ENCODE data around the gene OR5H14.

OR5H14 gene

DNA sequence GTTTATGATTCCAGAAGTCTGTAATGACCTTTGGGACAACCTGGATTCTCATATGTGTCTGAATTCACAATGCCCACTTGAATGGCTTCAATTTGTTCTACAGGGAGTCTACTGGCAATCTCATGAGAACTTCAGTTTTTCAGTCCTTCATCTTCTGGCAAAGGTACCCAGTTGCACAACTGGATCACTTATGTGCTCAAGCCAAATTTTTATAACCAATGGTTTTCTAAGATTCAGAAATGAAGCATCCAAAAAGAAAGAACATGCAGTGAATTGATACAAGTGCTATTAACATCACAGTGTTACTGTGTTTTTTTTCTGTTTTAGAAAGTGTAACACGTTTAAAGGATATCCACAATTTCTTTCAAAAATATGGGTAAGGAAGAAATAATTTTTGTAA lies at the start of gene OR5H14:
Gene OR5H14, plus strand, starts transcription at position 301 of the 400 bp plus-strand sequence. CDS start 1,907 bp downstream, outside the sequence.
- Histone ChIP-seq H3F3A (ENCODE audit: insufficient read depth, low read length) (no peaks in the 10 kb centered on the region), H3K27ac (ENCODE audit: low read depth, low read length, poor library complexity, severe bottlenecking) (no peak within 1 kb of the TSS), H3K9me3 (ENCODE audit: low read length) (no peaks in the 10 kb centered on the region), H2AFZ (ENCODE audit: low read length) (no peak within 1 kb of the TSS), H3K9me2 (ENCODE audit: low read depth, low read length) (no peaks in the 10 kb centered on the region), H4K20me1 (ENCODE audit: insufficient read depth, low read length) (no peaks in the 10 kb centered on the region), H3K9ac (ENCODE audit: low read length) (no peak within 1 kb of the TSS), H3K36me3 (ENCODE audit: insufficient read depth, low read length) (no peaks in the 10 kb centered on the region), H3K27me3 (ENCODE audit: insufficient read depth, low read length) (no peaks in the 10 kb centered on the region), H3K4me3 (ENCODE audit: low read depth, low read length, poor library complexity, severe bottlenecking) (no peak within 1 kb of the TSS), H3K4me1 (ENCODE audit: insufficient read depth, low read length, severe bottlenecking) (no peaks in the 10 kb centered on the region), H3K79me2 (ENCODE audit: insufficient read depth, low read length) (no peaks in the 10 kb centered on the region), H3K4me2 (ENCODE audit: low read length) (no peak within 1 kb of the TSS)
- TF ChIP-seq, protein P1, sequence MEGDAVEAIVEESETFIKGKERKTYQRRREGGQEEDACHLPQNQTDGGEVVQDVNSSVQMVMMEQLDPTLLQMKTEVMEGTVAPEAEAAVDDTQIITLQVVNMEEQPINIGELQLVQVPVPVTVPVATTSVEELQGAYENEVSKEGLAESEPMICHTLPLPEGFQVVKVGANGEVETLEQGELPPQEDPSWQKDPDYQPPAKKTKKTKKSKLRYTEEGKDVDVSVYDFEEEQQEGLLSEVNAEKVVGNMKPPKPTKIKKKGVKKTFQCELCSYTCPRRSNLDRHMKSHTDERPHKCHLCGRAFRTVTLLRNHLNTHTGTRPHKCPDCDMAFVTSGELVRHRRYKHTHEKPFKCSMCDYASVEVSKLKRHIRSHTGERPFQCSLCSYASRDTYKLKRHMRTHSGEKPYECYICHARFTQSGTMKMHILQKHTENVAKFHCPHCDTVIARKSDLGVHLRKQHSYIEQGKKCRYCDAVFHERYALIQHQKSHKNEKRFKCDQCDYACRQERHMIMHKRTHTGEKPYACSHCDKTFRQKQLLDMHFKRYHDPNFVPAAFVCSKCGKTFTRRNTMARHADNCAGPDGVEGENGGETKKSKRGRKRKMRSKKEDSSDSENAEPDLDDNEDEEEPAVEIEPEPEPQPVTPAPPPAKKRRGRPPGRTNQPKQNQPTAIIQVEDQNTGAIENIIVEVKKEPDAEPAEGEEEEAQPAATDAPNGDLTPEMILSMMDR (IDR thresholded peaks at IDR 0.05; ENCODE audit: low read length) = no peak
- TF ChIP-seq EZH2 (IDR thresholded peaks at IDR 0.05; ENCODE audit: borderline replicate concordance, low read length) = no peak

DNA sequence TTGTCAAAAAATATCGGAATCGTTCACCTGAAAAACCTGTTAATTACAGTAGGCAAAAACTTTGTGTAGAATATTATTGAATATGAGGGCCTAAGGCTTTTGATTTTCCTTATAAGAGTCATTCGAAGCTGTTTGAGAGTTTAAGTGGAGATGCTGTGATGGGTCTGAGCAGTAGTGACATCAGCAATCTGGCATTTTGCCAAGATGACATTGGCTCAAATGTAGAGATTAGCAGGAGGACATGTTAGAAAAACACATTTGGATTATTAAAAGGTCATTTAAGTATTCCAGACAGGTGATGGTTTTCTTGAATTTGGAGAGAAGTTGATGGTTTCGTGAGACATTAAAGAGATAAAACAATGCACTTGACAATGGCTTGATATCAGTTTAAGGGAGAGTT lies 47.4 kb upstream of the OR5H14 start:
- Histone ChIP-seq H3K27me3 (ENCODE audit: insufficient read depth, low read length) (no peaks in the 10 kb centered on the region), H3K4me2 (ENCODE audit: low read length) (no peak overlapping the region)
- TF ChIP-seq EZH2 (IDR thresholded peaks at IDR 0.05; ENCODE audit: borderline replicate concordance, low read length) = no peak
- TF ChIP-seq, protein P1 (IDR thresholded peaks at IDR 0.05; ENCODE audit: low read length) = no peak

DNA sequence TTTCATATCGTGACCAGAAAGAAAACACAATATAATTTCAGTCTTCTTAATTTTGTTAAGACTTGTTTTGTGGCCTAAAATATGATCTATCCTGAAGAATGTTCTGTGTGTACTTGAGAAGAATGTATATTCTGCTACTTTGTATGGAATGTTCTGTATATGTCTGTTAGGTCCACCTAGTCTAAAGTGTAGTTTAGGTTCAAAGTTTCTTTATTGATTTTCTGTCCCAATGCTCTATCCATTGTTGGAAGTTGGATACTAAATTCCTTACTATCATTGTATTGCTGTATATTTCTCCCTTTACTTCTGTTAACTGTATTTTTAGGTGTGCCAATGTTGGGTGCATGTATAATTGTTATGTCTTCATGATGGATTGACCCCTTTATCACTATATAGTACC lies 39.1 kb upstream of the OR5H14 start:
- no peaks in the 10 kb centered on the region for H3F3A ChIP-seq (ENCODE audit: insufficient read depth, low read length)
- H2AFZ ChIP-seq (ENCODE audit: low read length) = no peak overlapping the region
- TF ChIP-seq EZH2 (IDR thresholded peaks at IDR 0.05; ENCODE audit: borderline replicate concordance, low read length) = no peak
- TF ChIP-seq, protein P1 (IDR thresholded peaks at IDR 0.05; ENCODE audit: low read length) = no peak
- no peak overlapping the region for H3K27ac ChIP-seq (ENCODE audit: low read depth, low read length, poor library complexity, severe bottlenecking)
- no peaks in the 10 kb centered on the region for H4K20me1 ChIP-seq (ENCODE audit: insufficient read depth, low read length)
- H3K4me1 ChIP-seq (ENCODE audit: insufficient read depth, low read length, severe bottlenecking) = no peaks in the 10 kb centered on the region
- H3K9me2 ChIP-seq (ENCODE audit: low read depth, low read length) = no peaks in the 10 kb centered on the region
- H3K27me3 ChIP-seq (ENCODE audit: insufficient read depth, low read length) = no peaks in the 10 kb centered on the region
- no peaks in the 10 kb centered on the region for H3K36me3 ChIP-seq (ENCODE audit: insufficient read depth, low read length)
- no peak overlapping the region for H3K4me2 ChIP-seq (ENCODE audit: low read length)
- no peaks in the 10 kb centered on the region for H3K9me3 ChIP-seq (ENCODE audit: low read length)
- no peaks in the 10 kb centered on the region for H3K79me2 ChIP-seq (ENCODE audit: insufficient read depth, low read length)
- no peak overlapping the region for H3K4me3 ChIP-seq (ENCODE audit: low read depth, low read length, poor library complexity, severe bottlenecking)
- H3K9ac ChIP-seq (ENCODE audit: low read length) = no peak overlapping the region

More for the DNA sequence above, 47.4 kb upstream of the OR5H14 start:
- Histone ChIP-seq H3K79me2 (ENCODE audit: insufficient read depth, low read length) (no peaks in the 10 kb centered on the region), H4K20me1 (ENCODE audit: insufficient read depth, low read length) (no peaks in the 10 kb centered on the region), H2AFZ (ENCODE audit: low read length) (no peak overlapping the region), H3K4me1 (ENCODE audit: insufficient read depth, low read length, severe bottlenecking) (no peaks in the 10 kb centered on the region), H3K9ac (ENCODE audit: low read length) (no peak overlapping the region), H3K9me3 (ENCODE audit: low read length) (no peaks in the 10 kb centered on the region), H3K4me3 (ENCODE audit: low read depth, low read length, poor library complexity, severe bottlenecking) (no peak overlapping the region), H3K27ac (ENCODE audit: low read depth, low read length, poor library complexity, severe bottlenecking) (no peak overlapping the region), H3K36me3 (ENCODE audit: insufficient read depth, low read length) (no peaks in the 10 kb centered on the region), H3K9me2 (ENCODE audit: low read depth, low read length) (no peaks in the 10 kb centered on the region), H3F3A (ENCODE audit: insufficient read depth, low read length) (no peaks in the 10 kb centered on the region)

Measured in OCI-LY1 (cell line).